ENCODE data around the gene LONP2. TPM values are rescaled to one million over a fixed set of nuclear protein-coding genes. Genes with fewer than 3 reads are reported as not detected.

LONP2 gene
- total RNA-seq, 5 donors from 2014 or later (not counting 1 experiment from before 2014, with no cell fraction given), result 69.9 to 92.9 (median 84.7) TPM

GRCh38 chr16:48204825-48205151 is 39.3 kb upstream of the LONP2 start:
- Mint-ChIP-seq H3K4me1 (no peaks in the 10 kb centered on the region), H3K9me3 (no peaks in the 10 kb centered on the region), H3K36me3 (no peaks in the 10 kb centered on the region), H3K27ac (no peak overlapping the region), H3K4me3 (no peak overlapping the region), H3K27me3 (peaks cover 24 to 26% of the 10 kb centered on the region in 2 donors)
- Histone ChIP-seq H3K36me3 (ENCODE audit: control insufficient read depth in 2 of 2, extremely low read depth in 1 of 2, insufficient read depth in 1 of 2, low read length in 1 of 2) (no peaks in the 10 kb centered on the region), H3K4me3 (ENCODE audit: control insufficient read depth in 1 of 2, extremely low read depth in 1 of 2, low read length in 1 of 2) (no peak overlapping the region), H3K27ac (ENCODE audit: low read length) (no peak overlapping the region), H3K27me3 (replicated peaks in 1 of 2; ENCODE audit: control insufficient read depth in 2 of 2, extremely low read depth in 1 of 2, insufficient read depth in 2 of 2, low read length in 1 of 2) (peaks cover 0 to 17% of the 10 kb centered on the region in 2 experiments), H3K9me3 (no peaks in the 10 kb centered on the region), H3K4me1 (ENCODE audit: control insufficient read depth in 1 of 2, extremely low read depth in 1 of 2, insufficient read depth in 2 of 2, low read length in 2 of 2) (no peaks in the 10 kb centered on the region)
- DNase-seq, result no peak
- ChIA-PET POLR2A (no interaction called here), CTCF (no interaction called here)
- ATAC-seq (replicated peaks in 1 of 4), result no peak
- WGBS (ENCODE audit: insufficient coverage), result no CpG with 5 or more reads among the region's 6 CpGs

- POLR2A ChIA-PET, result no interaction called here
- Histone ChIP-seq H3K9me3 (no peaks in the 10 kb centered on the region), H3K36me3 (ENCODE audit: control insufficient read depth in 2 of 2, extremely low read depth in 1 of 2, insufficient read depth in 1 of 2, low read length in 1 of 2) (no peaks in the 10 kb centered on the region), H3K27me3 (replicated peaks in 1 of 2; ENCODE audit: control insufficient read depth in 2 of 2, extremely low read depth in 1 of 2, insufficient read depth in 2 of 2, low read length in 1 of 2) (peaks cover 0 to 13% of the 10 kb centered on the region in 2 experiments), H3K4me1 (ENCODE audit: control insufficient read depth in 1 of 2, extremely low read depth in 1 of 2, insufficient read depth in 2 of 2, low read length in 2 of 2) (no peaks in the 10 kb centered on the region), H3K4me3 (ENCODE audit: control insufficient read depth in 1 of 2, extremely low read depth in 1 of 2, low read length in 1 of 2) (no peak overlapping the region), H3K27ac (ENCODE audit: low read length) (no peak overlapping the region)
- no peak for ATAC-seq (replicated peaks in 1 of 4)
- DNase-seq, result no peak
- Mint-ChIP-seq H3K9me3 (no peaks in the 10 kb centered on the region), H3K27ac (no peak overlapping the region), H3K36me3 (no peaks in the 10 kb centered on the region), H3K4me3 (no peak overlapping the region), H3K27me3 (peaks cover 24 to 26% of the 10 kb centered on the region in 2 donors), H3K4me1 (no peaks in the 10 kb centered on the region)
- CTCF ChIA-PET, result no interaction called here
- WGBS (ENCODE audit: insufficient coverage), result 73% methylated on average over 7 of the region's 8 CpGs
These were observed 37.4 kb upstream of the LONP2 start for GRCh38 chr16:48206594-48207242.

- 87% methylated on average over 3 of the region's 6 CpGs for WGBS (ENCODE audit: insufficient coverage)
- H3K4me3 Mint-ChIP-seq, result no peak overlapping the region
- DNase-seq (no peak), ATAC-seq (replicated peaks in 1 of 4) (no peak)
- Histone ChIP-seq H3K27me3 (replicated peaks in 1 of 2; ENCODE audit: control insufficient read depth in 2 of 2, extremely low read depth in 1 of 2, insufficient read depth in 2 of 2, low read length in 1 of 2) (peaks cover 0 to 9% of the 10 kb centered on the region in 2 experiments), H3K36me3 (ENCODE audit: control insufficient read depth in 2 of 2, extremely low read depth in 1 of 2, insufficient read depth in 1 of 2, low read length in 1 of 2) (no peaks in the 10 kb centered on the region), H3K9me3 (no peaks in the 10 kb centered on the region), H3K27ac (ENCODE audit: low read length) (no peak overlapping the region), H3K4me3 (ENCODE audit: control insufficient read depth in 1 of 2, extremely low read depth in 1 of 2, low read length in 1 of 2) (no peak overlapping the region), H3K4me1 (ENCODE audit: control insufficient read depth in 1 of 2, extremely low read depth in 1 of 2, insufficient read depth in 2 of 2, low read length in 2 of 2) (no peaks in the 10 kb centered on the region)
- ChIA-PET CTCF (no interaction called here), POLR2A (no interaction called here)
- no peaks in the 10 kb centered on the region for H3K9me3 Mint-ChIP-seq
- H3K36me3 Mint-ChIP-seq, result no peaks in the 10 kb centered on the region
- H3K27ac Mint-ChIP-seq, result no peak overlapping the region
- peaks cover 16 to 17% of the 10 kb centered on the region in 2 donors for H3K27me3 Mint-ChIP-seq
- no peaks in the 10 kb centered on the region for H3K4me1 Mint-ChIP-seq
These were observed 33.4 kb upstream of the LONP2 start for GRCh38 chr16:48210747-48211146.

- 88% methylated on average over 3 of the region's 3 CpGs for WGBS (ENCODE audit: insufficient coverage)
- CTCF ChIA-PET, result interaction anchor here (0.5 to 0.6 kb wide), 2 partner anchors 23 to 33 kb away, joined by 3 read pairs; no protein-coding TSS in a partner anchor
These were observed 32.1 kb upstream of the LONP2 start for GRCh38 chr16:48212033-48212432.

GRCh38 chr16:48215738-48216137 is 28.4 kb upstream of the LONP2 start:
- no peak overlapping the region for H3K4me3 ChIP-seq (ENCODE audit: control insufficient read depth in 1 of 2, extremely low read depth in 1 of 2, low read length in 1 of 2)
- WGBS (ENCODE audit: insufficient coverage), result 100% methylated on average over 1 of the region's 6 CpGs
- H3K36me3 ChIP-seq (ENCODE audit: control insufficient read depth in 2 of 2, extremely low read depth in 1 of 2, insufficient read depth in 1 of 2, low read length in 1 of 2), result no peaks in the 10 kb centered on the region
- Mint-ChIP-seq H3K4me1 (no peaks in the 10 kb centered on the region), H3K9me3 (peaks cover 0 to 3% (median 0%) of the 10 kb centered on the region in 3 donors), H3K27ac (no peak overlapping the region), H3K27me3 (no peaks in the 10 kb centered on the region), H3K36me3 (no peaks in the 10 kb centered on the region), H3K4me3 (no peak overlapping the region)
- no peaks in the 10 kb centered on the region for H3K4me1 ChIP-seq (ENCODE audit: control insufficient read depth in 1 of 2, extremely low read depth in 1 of 2, insufficient read depth in 2 of 2, low read length in 2 of 2)
- no peak overlapping the region for H3K27ac ChIP-seq (ENCODE audit: low read length)
- no peak for ATAC-seq (replicated peaks in 1 of 4)
- POLR2A ChIA-PET, result interaction anchor here in 1 of 2 donors (0.6 kb wide), 1 partner anchor 1298 kb away, joined by 3 read pairs; no protein-coding TSS in a partner anchor
- H3K27me3 ChIP-seq (replicated peaks in 1 of 2; ENCODE audit: control insufficient read depth in 2 of 2, extremely low read depth in 1 of 2, insufficient read depth in 2 of 2, low read length in 1 of 2), result no peaks in the 10 kb centered on the region
- H3K9me3 ChIP-seq, result no peaks in the 10 kb centered on the region
- CTCF ChIA-PET, result no interaction called here
- DNase-seq, result no peak

More at GRCh38 chr16:48212033-48212432, 32.1 kb upstream of the LONP2 start:
- Histone ChIP-seq H3K36me3 (ENCODE audit: control insufficient read depth in 2 of 2, extremely low read depth in 1 of 2, insufficient read depth in 1 of 2, low read length in 1 of 2) (no peaks in the 10 kb centered on the region), H3K27me3 (replicated peaks in 1 of 2; ENCODE audit: control insufficient read depth in 2 of 2, extremely low read depth in 1 of 2, insufficient read depth in 2 of 2, low read length in 1 of 2) (peaks cover 0 to 6% of the 10 kb centered on the region in 2 experiments), H3K4me1 (ENCODE audit: control insufficient read depth in 1 of 2, extremely low read depth in 1 of 2, insufficient read depth in 2 of 2, low read length in 2 of 2) (no peaks in the 10 kb centered on the region), H3K4me3 (ENCODE audit: control insufficient read depth in 1 of 2, extremely low read depth in 1 of 2, low read length in 1 of 2) (no peak overlapping the region), H3K9me3 (no peaks in the 10 kb centered on the region), H3K27ac (ENCODE audit: low read length) (no peak overlapping the region)
- Mint-ChIP-seq H3K36me3 (no peaks in the 10 kb centered on the region), H3K27me3 (peaks cover 8 to 9% of the 10 kb centered on the region in 2 donors), H3K4me3 (no peak overlapping the region), H3K4me1 (no peaks in the 10 kb centered on the region), H3K27ac (no peak overlapping the region), H3K9me3 (no peaks in the 10 kb centered on the region)
- DNase-seq, result no peak
- POLR2A ChIA-PET, result no interaction called here
- ATAC-seq (replicated peaks in 1 of 4), result no peak

GRCh38 chr16:48217708-48218107 is 26.4 kb upstream of the LONP2 start:
- Mint-ChIP-seq H3K9me3 (peaks cover 0 to 3% (median 0%) of the 10 kb centered on the region in 3 donors), H3K4me3 (no peak overlapping the region)

More at GRCh38 chr16:48217708-48218107, 26.4 kb upstream of the LONP2 start:
- Mint-ChIP-seq H3K27ac (no peak overlapping the region), H3K4me1 (no peaks in the 10 kb centered on the region), H3K36me3 (no peaks in the 10 kb centered on the region), H3K27me3 (no peaks in the 10 kb centered on the region)
- no peak for ATAC-seq (replicated peaks in 1 of 4)
- POLR2A ChIA-PET, result no interaction called here
- Histone ChIP-seq H3K4me1 (ENCODE audit: control insufficient read depth in 1 of 2, extremely low read depth in 1 of 2, insufficient read depth in 2 of 2, low read length in 2 of 2) (no peaks in the 10 kb centered on the region), H3K27ac (ENCODE audit: low read length) (no peak overlapping the region), H3K27me3 (replicated peaks in 1 of 2; ENCODE audit: control insufficient read depth in 2 of 2, extremely low read depth in 1 of 2, insufficient read depth in 2 of 2, low read length in 1 of 2) (no peaks in the 10 kb centered on the region), H3K4me3 (ENCODE audit: control insufficient read depth in 1 of 2, extremely low read depth in 1 of 2, low read length in 1 of 2) (no peak overlapping the region), H3K9me3 (no peaks in the 10 kb centered on the region), H3K36me3 (ENCODE audit: control insufficient read depth in 2 of 2, extremely low read depth in 1 of 2, insufficient read depth in 1 of 2, low read length in 1 of 2) (no peaks in the 10 kb centered on the region)
- WGBS (ENCODE audit: insufficient coverage), result no CpG with 5 or more reads among the region's 2 CpGs
- DNase-seq, result no peak
- CTCF ChIA-PET, result no interaction called here
